Stimulated activated CD8-positive, alpha-beta memory T cell treated with anti-CD3 and anti-CD28 coated beads, Interleukin-7, amount 100 ng/mL, for 48 hours (primary cell): ENCODE results near the gene HMGN1.
A peak's percentile ranks its signal among the peaks of the same experiment; 100 is the strongest.

Source experiments
- DNase-seq, 2 donors: peaks; one replicate each; pipeline ENCODE4 v3.0.0-alpha.2; 2020; ENCODE audit warnings: low read depth in 1 of 2; ENCODE audit errors: extremely low read depth in 1 of 2

The HMGN1 gene

DNA sequence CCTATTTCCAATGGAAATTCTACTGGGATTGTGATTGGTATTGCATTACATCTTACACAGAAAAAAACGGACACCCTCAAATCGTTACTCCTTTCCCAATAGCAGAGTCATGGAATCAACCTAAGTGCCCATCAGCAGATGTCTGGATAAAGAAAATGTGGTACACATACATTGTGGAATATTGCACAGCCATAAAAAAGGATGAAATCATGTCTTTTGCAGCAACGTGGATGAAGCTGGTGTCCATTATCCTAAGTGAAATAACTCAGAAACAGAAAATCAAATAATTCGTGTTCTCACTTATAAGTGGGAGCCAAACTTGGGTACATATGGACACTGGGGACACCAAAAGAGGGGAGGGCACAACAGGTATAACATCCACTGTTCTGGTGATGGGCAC is 14.3 kb downstream of the HMGN1 start:
- no peak for DNase-seq

DNA sequence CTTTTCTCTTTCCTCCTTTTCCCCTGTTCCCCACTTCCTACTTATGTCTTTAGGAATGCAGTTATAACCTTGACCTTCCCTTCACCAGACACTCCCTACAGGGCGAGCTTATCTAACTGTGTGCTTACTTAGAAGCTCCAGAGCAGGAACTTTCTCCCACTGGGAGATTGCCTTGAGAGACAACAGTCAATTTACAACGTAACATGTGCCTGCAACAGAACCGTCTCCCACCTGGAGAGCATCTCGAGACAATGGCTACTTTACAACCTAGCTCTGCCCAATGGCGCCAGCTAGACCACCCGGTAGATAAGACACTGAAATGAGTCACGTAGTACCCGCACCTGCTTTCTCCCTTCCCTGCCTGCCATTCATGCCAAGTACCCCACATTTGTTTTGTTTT is 16.7 kb downstream of the HMGN1 start:
- no peak for DNase-seq

DNA sequence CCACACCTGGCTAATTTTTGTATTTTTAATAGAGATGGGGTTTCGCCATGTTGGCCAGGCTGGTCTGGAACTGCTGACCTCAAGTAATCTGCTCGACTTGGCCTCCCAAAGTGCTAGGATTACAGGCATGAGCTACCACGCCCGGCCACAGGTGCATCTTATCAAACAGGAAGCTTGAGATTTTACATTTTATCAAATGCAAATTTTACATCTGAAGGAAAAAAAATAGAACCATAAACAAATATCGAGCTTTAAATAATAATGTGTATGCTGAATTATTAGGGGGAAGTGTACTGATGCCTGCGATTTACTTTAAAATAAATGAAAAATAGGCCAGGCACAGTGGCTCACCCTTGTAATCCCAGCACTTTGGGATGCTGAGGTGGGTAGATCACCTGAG is 18.9 kb downstream of the HMGN1 start:
- no peak for DNase-seq

DNA sequence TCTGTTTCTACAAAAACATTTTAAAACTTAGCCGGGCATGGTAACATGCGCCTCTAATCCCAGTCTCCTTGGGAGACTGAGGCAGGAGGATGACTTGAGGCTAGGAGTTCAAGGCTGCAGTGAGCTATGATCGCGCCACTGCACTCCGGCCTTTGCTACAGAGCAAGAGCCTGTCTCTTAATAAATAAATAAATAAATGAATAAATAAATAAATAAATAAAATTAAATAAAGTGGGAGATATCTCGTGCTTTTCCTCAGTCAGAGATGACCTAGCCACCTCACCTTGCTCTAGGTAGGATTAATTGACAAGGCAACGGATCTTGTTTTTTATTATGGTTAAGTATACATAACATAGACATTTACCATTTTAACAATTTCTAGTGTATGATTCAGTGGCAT is 21.2 kb downstream of the HMGN1 start:
- DNase-seq, result no peak

DNA sequence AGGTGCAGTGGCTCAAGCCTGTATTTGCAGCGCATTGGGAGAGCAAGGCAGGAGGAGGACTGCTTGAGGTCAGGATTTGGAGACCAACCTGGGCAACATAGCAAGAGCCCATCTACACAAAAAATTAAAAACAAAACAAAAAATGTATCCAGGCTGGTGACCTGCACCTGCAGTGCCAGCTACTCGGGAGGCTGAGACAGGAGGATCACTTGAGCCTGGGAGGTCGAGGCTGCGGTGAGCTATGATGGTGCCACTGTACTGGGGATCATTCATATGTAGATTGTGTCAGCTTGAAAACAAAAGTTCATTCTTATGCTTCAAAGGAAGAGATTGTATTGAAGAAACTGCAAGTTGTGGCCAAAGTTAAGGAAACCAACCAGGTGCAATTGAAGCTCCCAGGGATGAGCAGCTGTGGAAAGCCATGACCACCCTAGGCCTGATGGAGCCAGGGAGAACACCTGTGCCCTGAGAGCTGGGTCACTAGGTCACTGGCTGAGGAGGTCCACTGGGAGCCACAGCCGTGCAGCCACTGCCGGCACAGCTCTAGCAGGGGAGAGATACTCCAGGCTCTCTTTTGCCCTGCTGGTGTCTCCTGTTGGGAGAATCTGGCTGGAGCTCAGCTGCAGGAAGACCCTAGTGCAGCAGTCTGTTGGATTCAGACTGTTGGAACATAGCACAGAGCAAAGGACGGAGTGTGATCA is 22.1 kb downstream of the HMGN1 start:
- no peak for DNase-seq

DNA sequence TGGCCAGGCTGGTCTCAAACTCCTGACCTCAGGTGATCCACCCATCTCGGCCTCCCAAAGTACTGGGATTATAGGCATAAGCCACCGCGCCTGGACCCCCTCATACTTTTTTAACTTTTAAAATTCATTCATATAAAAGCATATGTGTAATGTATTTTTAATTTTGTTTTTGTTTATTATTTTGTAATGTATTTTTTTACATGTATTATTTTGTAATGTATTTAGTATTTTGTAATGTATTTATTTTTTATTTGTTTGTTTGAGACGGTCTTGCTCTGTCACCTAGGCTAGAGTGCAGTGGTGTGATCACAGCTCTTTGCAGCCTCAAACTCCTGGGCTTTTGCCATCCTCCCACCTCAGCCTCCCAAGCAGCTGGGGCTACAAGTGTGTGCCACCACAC is 23.4 kb downstream of the HMGN1 start:
- no peak for DNase-seq

DNA sequence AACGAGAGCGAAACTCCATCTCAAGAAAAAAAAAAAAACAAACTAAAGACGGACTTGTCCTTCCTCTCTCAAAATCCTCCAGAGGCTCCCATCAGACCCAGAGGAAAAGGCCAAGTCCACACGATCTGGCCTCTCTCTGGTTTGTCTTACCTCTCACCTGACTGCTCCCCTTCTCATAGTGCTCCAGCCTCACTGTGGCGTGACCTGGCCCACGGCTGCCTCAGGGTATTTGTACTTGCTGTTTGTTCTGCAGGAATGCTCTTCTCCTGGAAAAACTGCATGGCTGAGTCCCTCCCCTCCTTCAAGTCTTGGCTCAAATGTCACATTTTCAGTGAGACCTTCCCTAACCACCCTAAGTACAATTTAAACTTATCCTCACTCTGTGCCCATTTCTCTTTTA is 27.5 kb downstream of the HMGN1 start:
- DNase-seq, result no peak

DNA sequence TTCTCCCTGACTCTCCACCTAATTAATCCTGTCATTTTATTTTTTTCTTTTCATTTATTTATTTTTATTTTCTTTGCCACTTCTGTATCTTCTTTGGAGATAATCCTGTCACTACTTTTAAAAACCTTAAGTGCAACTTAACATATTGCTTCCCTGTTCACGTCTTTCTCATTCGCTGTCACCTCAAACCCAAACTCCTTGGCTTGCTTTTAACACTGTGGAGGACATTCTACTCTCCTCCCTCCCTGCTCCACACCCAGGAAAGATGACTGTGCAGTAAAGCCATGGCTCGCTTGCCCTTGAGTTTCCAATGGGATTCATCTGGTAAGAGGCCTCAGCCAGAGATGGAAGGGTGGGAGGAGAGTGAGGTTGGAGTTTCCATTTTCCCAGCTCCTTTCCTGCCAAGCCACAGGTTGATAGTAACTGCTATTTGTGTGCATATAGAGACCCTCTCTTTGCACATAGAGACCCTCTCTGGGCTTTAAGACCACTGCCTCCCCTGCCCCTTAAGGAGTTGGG is 29.0 kb downstream of the HMGN1 start:
- no peak for DNase-seq

DNA sequence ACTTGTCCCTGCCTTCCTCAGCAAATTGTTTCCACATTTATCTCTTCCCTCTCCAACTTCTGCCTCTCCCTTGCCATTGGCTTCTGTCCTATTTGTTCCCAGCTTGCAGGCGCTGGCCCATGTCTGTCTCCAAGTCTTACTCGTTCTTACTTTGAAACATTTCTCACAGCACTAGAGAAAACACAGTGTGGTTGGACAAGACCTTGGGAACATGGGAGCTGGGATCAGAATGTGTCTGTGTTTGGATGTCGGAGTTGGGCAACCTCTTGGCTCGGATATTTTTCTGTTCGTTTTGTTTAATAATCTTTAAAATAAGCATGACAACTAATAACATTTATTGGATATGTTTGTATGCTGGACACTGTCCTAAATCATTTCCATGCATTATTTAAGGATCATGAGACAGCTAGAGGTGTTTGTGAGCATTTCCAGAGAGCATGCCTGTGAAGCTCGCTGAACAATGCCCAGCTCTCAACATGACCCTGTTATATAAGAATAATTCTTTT is 29.6 kb downstream of the HMGN1 start:
- no peak for DNase-seq

DNA sequence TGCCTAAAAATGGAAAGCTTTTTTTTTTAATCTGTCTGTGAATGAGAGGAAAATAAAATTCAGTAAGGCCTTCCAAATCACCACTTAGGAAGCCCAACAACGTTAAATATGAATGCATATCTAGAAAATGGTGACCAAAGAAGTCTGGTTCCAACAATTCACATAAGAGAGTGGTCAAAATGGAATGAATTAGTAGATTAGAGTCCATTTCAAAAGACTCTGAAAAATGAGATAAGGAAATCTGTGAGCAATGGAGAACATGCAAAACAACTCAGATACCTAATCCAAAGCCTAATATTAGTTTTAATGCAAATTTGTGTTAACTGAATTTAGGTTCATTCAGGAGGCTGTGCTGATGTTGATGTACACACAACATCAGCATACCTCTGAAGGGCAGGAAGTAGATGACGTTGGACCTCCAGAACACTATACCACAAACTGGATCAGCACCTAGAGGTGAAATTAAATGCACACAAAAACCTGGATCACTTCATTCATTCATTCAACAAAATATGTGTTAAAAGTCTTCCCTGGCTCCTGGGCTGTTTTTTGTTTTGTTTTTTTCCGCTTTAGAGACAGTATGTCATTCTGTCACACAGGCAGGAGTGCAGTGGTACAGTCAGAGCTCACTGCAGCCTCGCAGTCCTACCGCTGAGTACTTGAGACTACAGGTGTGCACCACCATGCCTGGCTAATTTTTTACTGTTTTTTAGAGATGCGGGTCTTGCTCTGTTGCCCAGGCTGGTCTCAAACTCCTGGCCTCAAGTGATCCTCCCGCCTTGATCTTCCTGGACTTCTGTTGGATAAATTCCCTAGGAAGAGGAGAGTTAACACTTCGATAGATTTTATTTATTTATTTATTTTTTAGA is 30.6 kb downstream of the HMGN1 start:
- no peak for DNase-seq

DNA sequence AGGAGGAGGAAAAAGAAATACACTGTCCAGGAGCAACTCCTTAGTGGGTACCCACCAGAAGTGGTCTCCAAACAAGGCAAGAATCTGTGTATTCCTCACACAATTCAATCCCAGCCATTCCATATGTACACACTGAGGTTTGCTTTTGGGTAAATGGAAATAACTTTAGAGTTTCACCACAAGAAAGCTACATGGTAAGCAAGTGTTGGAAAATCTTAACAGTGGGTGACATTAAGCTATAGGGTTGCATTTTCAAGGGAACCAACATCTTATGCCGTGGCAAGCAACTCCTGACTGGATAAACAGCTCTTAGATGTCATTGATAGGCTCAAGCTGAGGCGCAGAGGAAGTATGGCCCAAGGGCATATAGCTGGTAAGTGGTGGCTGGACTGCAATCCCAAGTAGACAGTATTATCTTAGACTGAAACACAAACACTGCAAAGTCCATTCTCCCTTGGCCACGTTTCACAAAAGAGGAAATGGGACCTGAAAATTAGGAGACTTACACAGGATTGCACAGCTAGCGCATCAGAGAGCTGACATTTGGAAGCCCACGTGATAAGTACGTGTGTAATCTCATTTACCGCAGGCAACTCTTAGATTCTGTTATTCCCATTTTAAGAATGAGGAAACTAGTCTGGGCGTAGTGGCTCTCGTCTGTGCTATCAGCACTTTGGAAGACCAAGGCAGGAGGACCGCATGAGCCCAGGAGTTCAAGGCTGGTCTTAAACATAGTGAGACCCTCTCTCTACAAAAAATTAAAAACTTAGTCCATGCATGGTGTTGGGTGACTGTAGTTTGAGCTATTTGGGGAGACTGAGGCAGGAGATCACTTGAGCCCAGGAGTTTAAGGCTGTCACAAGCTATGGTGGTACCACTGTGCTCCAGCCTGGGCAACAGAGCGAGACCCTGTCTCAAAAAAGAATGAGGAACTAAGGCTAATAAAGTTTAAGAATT is 31.5 kb downstream of the HMGN1 start:
- no peak for DNase-seq

DNA sequence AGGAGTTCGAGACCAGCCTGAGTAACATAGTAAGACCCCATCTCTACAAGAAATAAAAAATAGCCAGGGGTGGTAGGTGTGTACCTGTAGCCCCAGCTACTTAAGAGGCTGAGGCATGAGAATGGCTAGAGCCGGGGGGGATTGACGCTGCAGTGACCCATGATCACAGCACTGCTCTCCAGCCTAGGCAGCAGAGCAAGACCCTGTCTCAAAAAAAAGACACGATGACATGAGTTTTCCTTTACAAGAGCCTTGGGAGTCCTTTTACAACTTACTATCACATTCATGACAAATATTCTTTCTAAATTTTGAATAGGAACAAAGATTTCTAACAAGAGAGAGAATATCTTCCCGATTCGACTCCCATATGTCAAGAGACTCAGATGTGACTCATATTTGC is 32.2 kb downstream of the HMGN1 start:
- no peak for DNase-seq

DNA sequence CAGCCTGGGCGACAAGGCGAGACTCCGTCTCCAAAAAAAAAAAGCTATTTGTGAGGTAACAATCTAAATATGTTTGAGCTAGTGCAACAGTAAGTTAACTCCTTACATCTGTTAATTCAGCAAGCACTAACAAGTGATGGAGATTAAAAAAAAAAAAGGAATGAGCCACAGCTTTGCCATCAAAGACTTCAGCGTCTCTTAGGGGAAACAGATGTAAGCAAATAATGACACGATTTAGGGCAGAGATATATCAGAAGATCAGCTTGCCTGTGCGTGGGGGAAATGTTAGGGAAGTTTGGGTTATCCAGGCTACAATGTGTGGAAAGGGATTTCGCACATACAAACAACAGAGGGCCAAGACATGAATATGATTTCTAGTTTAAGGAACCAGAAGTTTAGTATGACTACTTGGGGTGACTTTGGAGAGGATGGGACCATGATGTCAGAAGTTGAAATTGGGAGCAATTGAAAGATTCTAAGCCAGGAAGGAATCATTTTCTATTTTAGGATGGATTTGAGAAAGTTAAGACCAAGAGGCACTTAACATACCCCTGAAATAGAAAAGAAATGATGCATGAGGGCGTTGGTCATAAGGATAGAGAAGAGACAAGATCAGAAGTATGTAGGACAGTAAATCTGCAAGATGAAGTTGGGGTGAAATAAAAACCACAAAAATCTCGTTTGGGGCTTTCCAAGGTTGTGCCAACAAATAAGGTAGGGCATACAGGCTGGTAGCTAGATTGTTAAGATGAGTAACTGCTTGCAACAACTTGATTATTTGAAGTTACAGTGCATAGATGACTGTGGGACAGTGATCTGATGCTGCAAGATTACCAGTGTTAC is 33.1 kb downstream of the HMGN1 start:
- DNase-seq, result no peak

DNA sequence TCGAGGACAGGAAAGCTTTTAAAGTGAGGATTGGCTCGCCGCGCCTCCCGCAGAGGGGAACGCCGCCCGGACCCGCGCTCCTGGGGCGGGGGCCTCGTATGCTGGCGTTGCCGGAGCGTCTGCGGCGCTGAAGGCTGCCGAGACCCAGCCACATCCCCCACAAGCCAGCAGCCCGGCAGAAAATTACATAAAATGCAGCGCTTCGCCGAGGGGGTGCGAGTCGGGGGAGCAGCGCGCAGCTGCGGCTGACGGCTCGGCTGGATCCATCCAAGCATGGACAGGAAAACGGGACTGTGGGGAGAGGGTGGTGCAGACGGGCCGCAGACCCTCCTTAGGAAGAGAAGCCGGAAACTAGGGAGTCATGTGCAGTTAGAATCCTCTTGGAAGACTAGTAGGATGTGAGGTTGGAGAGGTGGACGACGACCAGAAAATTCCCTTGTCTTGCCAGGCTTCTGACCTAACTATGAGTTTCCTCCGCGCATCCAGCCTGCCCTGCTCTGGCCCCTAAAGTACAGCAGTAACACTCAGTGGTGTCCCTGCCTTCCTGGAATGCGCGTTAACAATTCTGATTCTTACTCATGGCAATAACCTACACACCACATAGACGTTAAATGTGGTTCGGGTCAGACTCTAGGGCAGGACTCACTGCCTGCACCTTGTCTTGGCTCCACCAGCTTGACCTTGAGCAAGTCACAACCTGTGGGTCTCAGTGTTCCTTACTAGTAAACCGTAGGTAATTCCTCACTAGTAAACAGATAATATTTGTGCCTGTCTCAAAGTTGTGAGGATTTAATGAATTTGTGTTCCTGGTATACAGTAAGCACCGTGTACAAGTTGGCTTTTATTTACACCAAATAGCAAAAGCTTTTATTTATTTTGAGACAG is 34.5 kb downstream of the HMGN1 start:
- peak in 1 of 2 donors; percentile 17 for DNase-seq

DNA sequence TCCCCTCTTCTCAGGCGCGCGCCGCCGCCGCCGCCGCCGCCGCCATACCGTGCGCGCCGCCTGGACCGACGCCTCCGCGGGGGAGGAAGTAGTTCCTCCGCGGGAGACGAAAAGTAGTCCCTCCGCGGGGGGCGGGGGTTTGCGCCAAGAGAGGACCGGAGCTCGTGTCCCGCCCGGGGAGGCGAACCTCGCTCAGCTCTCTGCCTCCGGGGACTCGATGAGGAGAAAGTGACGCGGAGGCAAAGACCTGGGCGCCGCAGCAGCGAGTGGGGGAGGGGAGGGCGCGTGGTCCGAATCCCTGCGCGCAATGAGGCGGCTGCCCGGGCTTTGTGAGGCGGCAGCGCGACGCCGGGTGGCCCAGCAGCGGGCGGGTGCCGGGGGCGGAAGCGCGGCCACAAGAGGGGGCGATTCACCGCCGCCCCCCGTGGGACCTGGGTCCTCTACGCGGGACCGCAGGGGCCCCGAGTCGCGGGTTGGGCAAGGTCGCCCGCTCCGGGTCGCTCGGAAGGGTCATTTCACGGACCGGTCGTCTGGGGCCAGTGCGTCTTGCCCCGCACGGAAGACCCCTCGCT is 35.2 kb downstream of the HMGN1 start, which contains the start of gene BRWD1:
BRWD1 (minus strand) TSS at position 62 of the 572 bp plus-strand sequence. CDS start 141 bp downstream, outside the sequence.
- peak; percentile 52 to 55 for DNase-seq

DNA sequence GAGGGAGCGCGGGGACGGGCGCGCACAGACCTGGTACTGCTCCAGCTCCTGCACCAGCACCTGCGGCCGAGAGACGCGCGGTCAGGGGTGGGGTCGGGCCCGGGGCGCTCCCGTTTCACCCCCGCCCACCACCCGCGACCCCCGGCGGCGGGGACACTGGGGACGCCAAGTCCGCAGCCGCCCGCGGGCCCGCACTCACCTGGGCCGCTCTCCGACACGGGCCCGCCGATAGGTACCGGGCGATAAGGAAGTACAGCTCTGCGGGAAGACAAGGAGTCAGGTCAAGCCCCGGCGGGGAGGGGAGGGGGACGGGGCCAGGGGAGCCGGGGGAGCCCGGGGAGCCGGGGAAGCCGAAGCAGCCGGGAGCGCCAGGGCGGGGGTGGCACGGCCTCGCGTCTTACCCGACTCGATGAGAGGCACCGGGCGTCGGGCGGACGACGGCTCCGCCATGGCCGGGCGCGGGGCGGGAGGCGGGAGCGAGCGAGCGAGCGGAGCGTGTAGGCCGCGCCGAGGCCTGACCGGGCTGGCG is 35.8 kb downstream of the HMGN1 start:
- no peak for DNase-seq

DNA sequence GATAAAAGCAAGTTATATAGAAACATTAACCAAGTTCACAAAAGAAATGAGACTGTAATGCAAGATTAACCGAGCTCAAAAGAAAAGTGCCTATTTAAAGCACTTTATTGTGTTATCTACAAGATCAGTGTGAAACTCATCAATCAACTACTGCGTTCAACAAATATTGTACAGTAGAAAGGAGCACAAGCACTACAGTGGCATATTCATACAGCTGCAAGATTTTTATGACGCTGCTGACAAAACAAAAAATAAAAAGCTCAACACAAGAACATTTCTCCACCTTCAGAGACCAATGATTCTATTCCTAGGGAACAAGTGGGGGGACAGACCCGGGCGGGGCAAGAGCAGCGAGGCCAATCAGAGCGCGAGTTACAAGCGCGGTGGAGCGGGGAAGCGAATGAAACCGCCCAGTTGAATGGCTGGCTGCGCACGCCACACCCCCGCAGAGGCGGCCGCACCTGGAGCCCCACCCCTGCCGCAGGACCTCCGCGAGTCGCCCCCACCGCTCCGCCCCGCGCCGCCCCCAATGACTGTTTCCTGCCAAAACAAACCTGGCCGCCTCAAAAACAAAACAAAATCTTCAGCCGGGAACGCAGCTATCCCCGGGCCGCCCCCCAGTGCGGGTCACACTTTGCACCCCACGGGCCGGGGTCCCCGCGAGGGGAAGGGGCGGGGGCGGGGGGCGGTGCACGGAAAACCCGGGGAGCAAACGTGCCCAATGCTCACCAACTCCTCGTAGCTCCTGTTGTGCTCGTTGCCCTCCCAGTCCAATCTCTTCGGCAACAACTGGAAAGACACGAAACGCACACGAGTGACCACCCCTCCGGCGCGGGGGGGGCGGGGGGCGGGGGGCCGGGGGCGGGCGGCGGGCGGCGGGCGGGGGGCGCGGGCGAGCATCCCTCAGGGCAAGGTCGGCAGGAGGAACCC is 36.5 kb downstream of the HMGN1 start:
- DNase-seq, result peak; percentile 87 to 91
